IPS-15b (cell line): ENCODE data around the gene ARHGAP29.

ENCODE experiments used
- H3K27me3 ChIP-seq: one replicate; pipeline ENCODE4 v1.6.1; 2013; ENCODE audit warnings: low read length; ENCODE audit not compliant: control insufficient read depth, insufficient read depth
- H3K36me3 ChIP-seq: one replicate; pipeline ENCODE4 v1.6.1; 2013; ENCODE audit warnings: low read length; ENCODE audit not compliant: control insufficient read depth, insufficient read depth
- H3K4me1 ChIP-seq: one replicate; pipeline ENCODE4 v1.6.1; 2013; ENCODE audit warnings: mild to moderate bottlenecking, low read length; ENCODE audit not compliant: control insufficient read depth, insufficient read depth
- H3K4me3 ChIP-seq: one replicate; pipeline ENCODE4 v1.5.1; 2013; ENCODE audit warnings: low read depth, low read length
- H3K9ac ChIP-seq: one replicate; pipeline ENCODE4 v1.6.1; 2013; ENCODE audit warnings: low read depth, mild to moderate bottlenecking, low read length
- H3K9me3 ChIP-seq: one replicate; pipeline ENCODE4 v1.6.1; 2013; ENCODE audit warnings: mild to moderate bottlenecking, low read length; ENCODE audit not compliant: control insufficient read depth, insufficient read depth

Gene ARHGAP29

DNA sequence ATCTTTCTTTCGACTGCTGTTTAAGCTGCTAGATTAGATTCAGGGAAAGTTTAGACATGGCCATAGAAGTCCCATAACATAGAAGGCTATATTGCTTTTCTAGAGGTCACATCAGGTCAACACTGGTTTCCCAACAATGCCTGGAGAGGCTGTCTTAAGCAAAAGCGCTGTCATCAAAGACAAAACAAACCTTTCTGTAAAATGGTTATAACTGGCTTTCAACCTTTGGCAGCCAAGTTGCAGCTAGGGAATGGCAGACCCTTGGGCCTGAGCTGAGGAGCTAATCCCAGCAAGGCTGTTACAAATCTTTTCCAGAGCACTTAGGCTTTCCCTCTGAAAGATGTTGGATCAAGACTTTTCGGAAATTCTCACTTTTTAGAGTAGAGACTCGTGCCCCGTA lies 105.3 kb downstream of the ARHGAP29 start:
- H3K4me3 ChIP-seq, result no peak overlapping the region
- no peak overlapping the region for H3K9ac ChIP-seq
- no peaks in the 10 kb centered on the region for H3K36me3 ChIP-seq
- H3K4me1 ChIP-seq, result no peaks in the 10 kb centered on the region
- peaks cover 6% of the 10 kb centered on the region for H3K9me3 ChIP-seq
- no peaks in the 10 kb centered on the region for H3K27me3 ChIP-seq

DNA sequence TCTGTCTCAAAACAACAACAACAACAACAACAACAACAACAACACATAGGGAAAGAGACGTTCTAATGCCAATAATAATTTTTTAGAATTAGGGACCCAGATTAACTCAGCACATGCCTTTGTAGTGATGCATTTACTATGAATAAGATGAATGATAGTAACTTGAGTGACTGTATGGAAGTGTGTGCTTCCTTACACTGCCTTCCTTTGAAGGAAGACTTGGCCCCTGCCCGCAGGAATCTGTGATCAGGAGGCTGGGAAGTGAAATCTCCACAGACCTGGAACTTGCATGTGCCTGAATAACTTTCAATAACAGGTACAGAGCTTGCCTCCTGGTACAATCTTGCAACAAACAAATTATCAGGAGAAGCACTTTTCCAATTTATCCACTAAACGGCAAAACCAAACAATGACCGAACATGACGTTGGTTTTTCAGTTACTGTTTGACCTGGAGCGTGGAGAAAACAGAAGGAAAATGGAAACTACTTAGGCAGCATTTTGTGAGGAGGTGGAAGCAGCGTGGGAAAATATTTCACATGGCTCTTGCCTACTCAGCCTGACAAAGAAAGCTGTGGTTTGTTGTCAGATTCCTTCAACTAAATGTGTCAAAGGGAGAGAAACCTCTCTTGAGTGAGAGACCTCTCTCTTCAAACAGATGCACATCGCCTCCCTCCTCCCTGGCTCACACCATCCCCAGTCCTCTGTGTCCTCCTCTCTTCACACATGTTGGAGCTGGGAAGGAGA lies 106.4 kb downstream of the ARHGAP29 start:
- H3K36me3 ChIP-seq, result no peaks in the 10 kb centered on the region
- H3K4me1 ChIP-seq, result peaks cover under 1% of the 10 kb centered on the region
- no peak overlapping the region for H3K4me3 ChIP-seq
- H3K27me3 ChIP-seq, result no peaks in the 10 kb centered on the region
- H3K9me3 ChIP-seq, result peaks cover 6% of the 10 kb centered on the region
- H3K9ac ChIP-seq, result no peak overlapping the region

DNA sequence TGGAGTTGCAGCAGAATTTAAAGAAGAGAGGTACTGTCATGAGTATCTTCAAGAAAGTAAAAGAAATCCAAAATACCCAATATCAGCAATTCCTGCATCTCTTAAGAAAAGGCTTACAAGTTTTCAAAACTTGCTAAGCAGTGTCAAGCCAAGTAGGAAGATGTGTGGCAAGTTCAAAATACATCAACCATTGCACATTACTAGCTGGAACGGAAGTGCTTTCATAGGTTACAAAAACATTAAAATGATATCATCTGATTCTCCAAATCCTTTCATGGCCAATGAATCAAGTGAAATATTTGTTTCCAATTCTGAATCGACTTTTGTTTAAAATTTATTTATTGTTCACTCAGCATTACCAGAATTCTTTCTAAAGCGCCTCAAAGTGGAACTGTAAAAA lies 110.7 kb downstream of the ARHGAP29 start:
- Histone ChIP-seq H3K36me3 (no peaks in the 10 kb centered on the region), H3K4me1 (peaks cover 5% of the 10 kb centered on the region), H3K9ac (no peak overlapping the region), H3K27me3 (no peaks in the 10 kb centered on the region), H3K4me3 (no peak overlapping the region), H3K9me3 (no peaks in the 10 kb centered on the region)

DNA sequence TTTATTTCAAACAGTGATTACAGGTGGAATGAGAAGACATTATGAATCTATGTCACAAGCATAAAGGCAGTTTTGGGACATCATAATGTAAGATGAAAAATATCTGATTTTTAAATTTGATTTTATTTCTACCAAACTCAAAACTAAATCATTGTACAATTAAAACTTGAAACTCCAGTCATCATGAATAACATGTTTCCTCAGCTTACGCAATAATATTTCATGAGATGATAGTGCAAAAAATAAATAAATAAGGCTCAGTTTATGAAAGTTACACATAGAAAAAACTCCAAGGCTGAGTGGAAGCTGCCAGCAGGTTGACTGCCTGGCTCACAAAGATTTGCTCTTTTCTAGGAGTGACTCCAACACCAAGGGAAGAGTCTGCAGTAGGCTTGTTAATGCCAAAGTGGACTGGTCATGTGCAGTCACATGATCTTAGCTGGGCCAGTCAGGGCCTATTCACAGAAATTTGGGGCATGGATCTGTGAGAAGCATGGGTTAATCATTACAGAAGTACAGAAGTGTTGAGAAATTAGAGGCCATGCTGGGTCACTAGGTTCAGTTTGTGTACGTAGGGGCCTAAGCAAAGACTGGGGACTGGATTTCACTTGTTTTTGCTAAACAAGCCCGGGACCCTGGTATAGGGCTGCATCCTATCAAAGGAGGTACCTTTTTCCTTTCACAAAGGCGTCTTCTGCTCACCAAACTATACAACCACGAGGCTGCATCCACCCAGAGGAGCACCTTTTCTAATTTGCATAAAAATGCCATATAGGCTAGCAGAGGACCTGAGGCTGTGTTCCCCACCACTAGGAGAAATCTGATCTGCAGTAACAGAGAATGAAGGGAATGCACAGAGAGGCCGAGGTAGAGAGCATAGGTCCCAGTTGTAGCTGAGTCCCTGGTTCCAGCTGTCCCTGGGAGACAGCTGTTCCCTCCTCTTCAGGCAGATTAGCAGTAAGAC lies 111.6 kb downstream of the ARHGAP29 start:
- H3K27me3 ChIP-seq, result no peaks in the 10 kb centered on the region
- no peaks in the 10 kb centered on the region for H3K9me3 ChIP-seq
- H3K4me3 ChIP-seq, result no peak overlapping the region
- H3K4me1 ChIP-seq, result peaks cover 8% of the 10 kb centered on the region
- H3K9ac ChIP-seq, result no peak overlapping the region
- H3K36me3 ChIP-seq, result no peaks in the 10 kb centered on the region

DNA sequence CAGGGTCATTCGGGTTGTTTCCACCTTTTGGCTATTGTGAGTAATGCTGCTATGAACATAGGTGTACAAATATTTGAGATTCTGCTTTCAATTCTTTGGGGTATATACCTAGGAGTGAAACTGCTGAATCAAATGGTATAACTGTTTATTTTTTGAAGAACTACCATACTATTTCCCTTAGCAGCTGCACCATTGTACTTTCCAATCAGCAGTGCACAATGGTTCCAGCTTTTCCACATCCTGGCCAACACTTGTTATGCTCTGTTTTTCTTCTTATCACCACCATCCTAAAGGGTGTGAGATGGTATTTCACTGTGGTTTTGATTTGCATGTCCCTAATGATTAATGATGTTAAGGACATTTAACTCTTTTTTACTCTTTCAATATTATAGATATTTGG lies 112.8 kb downstream of the ARHGAP29 start:
- Histone ChIP-seq H3K9me3 (no peaks in the 10 kb centered on the region), H3K9ac (no peak overlapping the region), H3K36me3 (no peaks in the 10 kb centered on the region), H3K4me1 (peaks cover 17% of the 10 kb centered on the region), H3K4me3 (no peak overlapping the region), H3K27me3 (no peaks in the 10 kb centered on the region)

DNA sequence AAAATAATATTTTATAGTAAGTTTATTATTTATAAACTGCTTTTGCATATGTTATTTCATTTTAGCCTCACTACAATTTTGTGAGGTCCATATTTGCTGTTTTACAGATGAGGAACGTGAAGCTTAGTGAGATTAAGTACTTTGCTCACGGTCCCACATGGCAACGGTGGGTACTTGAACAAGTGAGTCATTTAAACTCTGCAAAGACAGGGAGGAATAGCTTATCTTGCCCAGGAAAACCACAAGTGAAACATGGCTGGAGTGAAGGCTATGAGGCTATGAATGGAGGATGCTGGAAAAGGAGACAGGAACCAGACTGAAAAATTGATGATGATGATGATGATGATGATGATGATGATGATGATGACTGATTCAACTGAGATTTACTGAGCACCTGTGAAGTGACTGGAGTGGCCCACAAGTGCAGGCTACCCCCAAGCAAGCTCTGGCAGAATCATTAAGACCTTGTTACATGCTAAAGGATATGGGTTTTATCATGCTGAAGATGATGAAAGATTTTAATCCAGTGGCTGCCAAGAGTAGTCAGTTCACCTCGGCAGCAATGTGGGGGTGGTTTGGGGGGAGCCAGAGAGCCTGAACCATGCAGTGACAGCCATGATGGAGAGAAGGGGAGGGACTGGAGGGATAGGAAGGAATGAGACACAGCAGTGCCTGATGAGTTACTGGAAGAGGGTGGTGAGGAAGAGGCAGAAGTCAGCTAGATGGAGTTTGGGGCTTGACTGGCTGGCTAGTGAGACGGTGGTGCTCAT lies 115.0 kb downstream of the ARHGAP29 start:
- Histone ChIP-seq H3K36me3 (no peaks in the 10 kb centered on the region), H3K4me1 (peaks cover 18% of the 10 kb centered on the region), H3K9me3 (no peaks in the 10 kb centered on the region), H3K27me3 (peaks cover 6% of the 10 kb centered on the region), H3K9ac (no peak overlapping the region), H3K4me3 (no peak overlapping the region)
